GM18511 (cell line): ENCODE data around the gene CDYL.

ENCODE experiments used
- ATAC-seq: cut with Tn5 transposase; IDR thresholded peaks from one replicate; pipeline ENCODE4 v1.9.1; 2021; ENCODE audit warnings: mild to moderate bottlenecking, moderate library complexity; ENCODE audit not compliant: unreplicated experiment

The CDYL gene

GRCh38 chr6:4774296-4774695 lies 1.9 kb upstream of the CDYL start:
- ATAC-seq = no peak

- no peak for ATAC-seq
Measured at GRCh38 chr6:4774715-4775493, 1.3 kb upstream of the CDYL start.

- peak; percentile 52 for ATAC-seq
Measured at GRCh38 chr6:4775494-4776130, 592 bp upstream of the CDYL start.

GRCh38 chr6:4776493-4777393 lies 539 bp downstream of the CDYL start:
- ATAC-seq = peak; percentile 26

GRCh38 chr6:4777394-4777935 lies 1.3 kb downstream of the CDYL start:
- no peak for ATAC-seq

GRCh38 chr6:4778086-4778485 lies 1.9 kb downstream of the CDYL start:
- ATAC-seq = no peak

GRCh38 chr6:4780360-4780812 lies 4.2 kb downstream of the CDYL start:
- no peak for ATAC-seq

- no peak for ATAC-seq
Measured at GRCh38 chr6:4781426-4781825, 5.2 kb downstream of the CDYL start.

GRCh38 chr6:4781967-4782575 lies 5.9 kb downstream of the CDYL start:
- no peak for ATAC-seq

- ATAC-seq = no peak
Measured at GRCh38 chr6:4786996-4787395, 10.8 kb downstream of the CDYL start.

- ATAC-seq = no peak
Measured at GRCh38 chr6:4788482-4788881, 12.3 kb downstream of the CDYL start.

GRCh38 chr6:4788953-4789584 lies 12.9 kb downstream of the CDYL start:
- peak; percentile 97 for ATAC-seq

- no peak for ATAC-seq
Measured at GRCh38 chr6:4790158-4790899, 14.1 kb downstream of the CDYL start.

GRCh38 chr6:4794140-4794707 lies 18.0 kb downstream of the CDYL start:
- ATAC-seq = no peak

- ATAC-seq = no peak
Measured at GRCh38 chr6:4797587-4797986, 21.4 kb downstream of the CDYL start.

GRCh38 chr6:4799912-4800311 lies 23.7 kb downstream of the CDYL start:
- ATAC-seq = no peak

- no peak for ATAC-seq
Measured at GRCh38 chr6:4800662-4801061, 24.5 kb downstream of the CDYL start.

GRCh38 chr6:4801491-4802110 lies 25.4 kb downstream of the CDYL start:
- peak; percentile 65 for ATAC-seq
